Vagina (tissue), 2 donors: ENCODE data around the gene MEOX1.

Experiments
- CTCF ChIP-seq, 3 experiments: fragments of 450-650 bp in 2 of 3; fragments of 200-600 bp in 1 of 3; sonication (generic) in 1 of 3; IDR thresholded peaks; one replicate each; pipeline ENCODE4 v1.5.1; 2017 to 2019; ENCODE audit warnings: antibody characterized with exemption in 3 of 3, mild to moderate bottlenecking in 2 of 3, moderate library complexity in 2 of 3
- POLR2AphosphoS5 ChIP-seq, 2 donors: sonication (generic); formaldehyde crosslinking; IDR thresholded peaks; one replicate each; pipeline ENCODE4 v1.9.0; 2017; ENCODE audit warnings: antibody characterized with exemption in 2 of 2, mild to moderate bottlenecking in 2 of 2, low read depth in 1 of 2; ENCODE audit not compliant: insufficient read depth in 1 of 2

- TF ChIP-seq CTCF (IDR thresholded peaks at IDR 0.05) = no peak
- no peak for TF ChIP-seq POLR2AphosphoS5 (IDR thresholded peaks at IDR 0.05; ENCODE audit: insufficient read depth in 1 of 2, low read depth in 1 of 2)
Measured at GRCh38 chr17:43599835-43600234, 61.9 kb downstream of the MEOX1 start.
